Measurements from ENCODE around the gene MRPL23.

The MRPL23 gene

DNA sequence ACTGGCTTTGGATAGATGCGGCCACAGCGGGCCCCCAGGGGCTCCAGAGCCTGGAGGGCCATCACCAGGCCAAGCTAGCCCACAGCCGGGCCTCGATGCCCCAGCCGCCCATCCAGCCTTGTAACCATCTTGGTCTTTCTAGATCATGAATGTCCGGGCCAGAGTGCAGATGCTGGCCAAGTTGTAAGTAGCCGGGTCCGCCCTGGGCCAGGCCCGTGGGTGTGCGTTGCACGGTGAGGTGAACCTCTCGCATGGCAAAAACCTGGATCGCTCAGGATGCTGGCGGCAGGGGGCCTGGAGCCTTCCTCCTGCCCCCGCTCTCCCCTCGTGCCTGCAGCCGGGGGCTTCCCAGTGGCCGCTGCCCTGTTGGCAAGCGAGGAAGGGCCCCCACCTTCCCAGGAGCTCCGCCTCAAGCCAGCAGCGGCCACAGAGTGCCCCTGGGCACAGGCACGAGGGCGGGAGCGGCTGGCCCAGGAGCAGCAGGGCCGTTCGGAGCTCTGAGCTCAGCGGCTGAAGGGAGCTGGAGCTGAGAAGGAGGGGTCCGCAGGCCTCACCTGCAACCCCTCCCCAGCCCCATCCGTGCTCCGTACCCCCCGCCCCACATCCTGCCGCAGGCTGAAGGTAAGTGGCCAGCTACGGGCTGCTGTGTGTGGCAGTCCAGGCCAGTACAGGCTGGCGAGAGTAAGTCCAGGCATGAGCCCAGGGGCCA is 10.9 kb upstream of the MRPL23 start:
- H3F3A ChIP-seq (ENCODE audit: low read depth): no peaks in the 10 kb centered on the region
- no peaks in the 10 kb centered on the region for H4K20me1 ChIP-seq (ENCODE audit: insufficient read depth, low read length, poor library complexity, severe bottlenecking)
- H3K79me2 ChIP-seq (ENCODE audit: insufficient read depth, low read length): no peaks in the 10 kb centered on the region
- H3K9ac ChIP-seq (ENCODE audit: low read depth, low read length, poor library complexity, severe bottlenecking): no peak overlapping the region
- H3K4me1 ChIP-seq (ENCODE audit: insufficient read depth, low read length, poor library complexity, severe bottlenecking): no peaks in the 10 kb centered on the region
- no peaks in the 10 kb centered on the region for H3K9me3 ChIP-seq (ENCODE audit: insufficient read depth, low read depth, low read length)
- no peak overlapping the region for H3K4me3 ChIP-seq (ENCODE audit: low read length, poor library complexity, severe bottlenecking)
- no peaks in the 10 kb centered on the region for H3K27me3 ChIP-seq (ENCODE audit: insufficient read depth, low read length, poor library complexity, severe bottlenecking)
- H3K9me2 ChIP-seq (replicated peaks; ENCODE audit: low read depth, low read length): no peaks in the 10 kb centered on the region
- no peak overlapping the region for H2AFZ ChIP-seq (ENCODE audit: low read length)
- H3K4me2 ChIP-seq (ENCODE audit: low read depth, low read length, poor library complexity, severe bottlenecking): no peak overlapping the region
- TF ChIP-seq, protein P1, sequence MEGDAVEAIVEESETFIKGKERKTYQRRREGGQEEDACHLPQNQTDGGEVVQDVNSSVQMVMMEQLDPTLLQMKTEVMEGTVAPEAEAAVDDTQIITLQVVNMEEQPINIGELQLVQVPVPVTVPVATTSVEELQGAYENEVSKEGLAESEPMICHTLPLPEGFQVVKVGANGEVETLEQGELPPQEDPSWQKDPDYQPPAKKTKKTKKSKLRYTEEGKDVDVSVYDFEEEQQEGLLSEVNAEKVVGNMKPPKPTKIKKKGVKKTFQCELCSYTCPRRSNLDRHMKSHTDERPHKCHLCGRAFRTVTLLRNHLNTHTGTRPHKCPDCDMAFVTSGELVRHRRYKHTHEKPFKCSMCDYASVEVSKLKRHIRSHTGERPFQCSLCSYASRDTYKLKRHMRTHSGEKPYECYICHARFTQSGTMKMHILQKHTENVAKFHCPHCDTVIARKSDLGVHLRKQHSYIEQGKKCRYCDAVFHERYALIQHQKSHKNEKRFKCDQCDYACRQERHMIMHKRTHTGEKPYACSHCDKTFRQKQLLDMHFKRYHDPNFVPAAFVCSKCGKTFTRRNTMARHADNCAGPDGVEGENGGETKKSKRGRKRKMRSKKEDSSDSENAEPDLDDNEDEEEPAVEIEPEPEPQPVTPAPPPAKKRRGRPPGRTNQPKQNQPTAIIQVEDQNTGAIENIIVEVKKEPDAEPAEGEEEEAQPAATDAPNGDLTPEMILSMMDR (conservative IDR thresholded peaks at IDR 0.05; ENCODE audit: low read length): no peak
- no peak for TF ChIP-seq EZH2phosphoT487 (IDR thresholded peaks at IDR 0.05; ENCODE audit: borderline replicate concordance)
- H3K36me3 ChIP-seq (ENCODE audit: insufficient read depth, low read length): no peaks in the 10 kb centered on the region

DNA sequence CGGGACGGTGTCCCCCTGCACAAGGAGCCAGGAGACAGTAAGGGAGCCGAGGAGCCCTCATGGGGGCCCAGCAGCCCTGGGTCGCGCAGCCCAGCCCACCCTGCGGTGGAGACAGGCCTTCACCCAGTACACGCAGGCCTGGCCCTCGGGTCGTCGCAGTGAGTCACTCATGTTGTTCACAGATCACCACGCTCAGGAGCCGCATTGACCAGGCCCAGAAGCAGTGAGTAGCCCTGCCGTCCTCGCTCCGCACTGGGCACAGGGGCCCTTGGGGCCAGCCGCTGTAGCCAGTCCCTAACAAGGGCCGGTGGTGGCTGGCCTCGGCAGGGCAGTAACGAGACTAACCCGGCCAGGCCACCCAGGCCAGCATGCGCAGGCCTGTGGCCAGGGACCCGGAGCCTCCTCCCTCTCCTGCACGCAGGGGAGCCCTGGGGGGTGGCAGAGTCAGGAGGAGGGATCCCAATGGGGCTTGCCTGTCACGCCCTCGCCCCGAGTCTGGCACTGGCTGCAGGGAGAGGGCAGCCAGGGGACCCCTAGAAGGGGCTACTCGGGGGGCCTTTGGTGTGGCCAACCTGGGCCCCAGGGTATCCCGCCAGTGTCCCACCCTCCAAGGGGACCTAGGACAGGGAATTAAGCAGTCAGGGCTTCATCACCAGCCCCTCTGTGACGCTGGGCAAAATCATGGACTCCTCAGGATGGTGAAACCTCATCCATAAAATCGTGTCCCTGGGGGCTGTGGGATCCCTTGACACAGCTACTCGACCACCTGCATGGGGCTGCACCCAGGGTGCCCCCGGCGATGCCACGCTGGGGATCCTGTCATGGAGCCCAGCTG is 10.1 kb upstream of the MRPL23 start:
- no peaks in the 10 kb centered on the region for H3K9me2 ChIP-seq (replicated peaks; ENCODE audit: low read depth, low read length)
- TF ChIP-seq, protein P1 (conservative IDR thresholded peaks at IDR 0.05; ENCODE audit: low read length): no peak
- no peak for TF ChIP-seq EZH2phosphoT487 (IDR thresholded peaks at IDR 0.05; ENCODE audit: borderline replicate concordance)
- no peaks in the 10 kb centered on the region for H3K4me1 ChIP-seq (ENCODE audit: insufficient read depth, low read length, poor library complexity, severe bottlenecking)
- no peak overlapping the region for H3K4me3 ChIP-seq (ENCODE audit: low read length, poor library complexity, severe bottlenecking)
- no peaks in the 10 kb centered on the region for H3K79me2 ChIP-seq (ENCODE audit: insufficient read depth, low read length)
- no peaks in the 10 kb centered on the region for H3K27me3 ChIP-seq (ENCODE audit: insufficient read depth, low read length, poor library complexity, severe bottlenecking)
- no peaks in the 10 kb centered on the region for H3K9me3 ChIP-seq (ENCODE audit: insufficient read depth, low read depth, low read length)
- H2AFZ ChIP-seq (ENCODE audit: low read length): no peak overlapping the region
- no peaks in the 10 kb centered on the region for H4K20me1 ChIP-seq (ENCODE audit: insufficient read depth, low read length, poor library complexity, severe bottlenecking)
- H3F3A ChIP-seq (ENCODE audit: low read depth): no peaks in the 10 kb centered on the region
- H3K36me3 ChIP-seq (ENCODE audit: insufficient read depth, low read length): no peaks in the 10 kb centered on the region
- no peak overlapping the region for H3K4me2 ChIP-seq (ENCODE audit: low read depth, low read length, poor library complexity, severe bottlenecking)
- H3K9ac ChIP-seq (ENCODE audit: low read depth, low read length, poor library complexity, severe bottlenecking): no peak overlapping the region

DNA sequence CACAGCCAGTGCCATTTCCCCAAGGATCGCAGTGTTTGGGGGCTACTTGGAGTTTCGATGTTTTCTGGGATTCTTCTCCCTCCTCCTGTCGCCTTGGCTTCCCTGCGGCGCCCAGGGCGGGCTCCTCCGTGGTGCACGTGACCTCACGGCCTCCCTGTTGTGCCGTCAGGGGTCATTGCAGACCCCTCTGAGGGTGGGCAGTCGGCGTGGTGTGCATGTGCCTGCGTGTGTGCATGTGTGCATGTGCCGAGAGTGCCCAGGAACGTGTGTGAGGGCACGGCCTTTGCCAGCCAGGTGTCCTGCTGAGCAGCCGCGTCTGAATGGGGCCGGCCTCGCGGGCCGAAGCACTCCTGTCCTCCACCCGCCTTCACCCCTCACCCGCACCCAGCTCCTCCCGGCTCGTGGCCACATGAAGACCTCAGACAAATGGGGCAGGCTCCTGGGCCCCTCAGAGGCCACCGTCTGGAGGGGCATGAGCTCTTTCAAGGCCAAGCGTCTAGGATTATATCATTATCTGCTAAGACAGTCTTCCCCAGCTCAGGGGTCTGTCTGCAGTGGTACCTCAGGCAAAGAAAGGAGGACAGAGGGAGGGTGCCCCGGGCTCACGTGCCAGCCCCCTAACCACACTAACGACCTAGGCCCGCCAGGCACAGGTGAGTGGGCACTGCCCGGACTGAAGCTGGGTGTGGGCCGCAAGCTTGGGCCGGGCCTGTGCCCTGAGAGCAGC is 9.4 kb upstream of the MRPL23 start:
- TF ChIP-seq, protein P1 (conservative IDR thresholded peaks at IDR 0.05; ENCODE audit: low read length): no peak
- TF ChIP-seq EZH2phosphoT487 (IDR thresholded peaks at IDR 0.05; ENCODE audit: borderline replicate concordance): no peak
- no peak overlapping the region for H3K9ac ChIP-seq (ENCODE audit: low read depth, low read length, poor library complexity, severe bottlenecking)
- H3K4me2 ChIP-seq (ENCODE audit: low read depth, low read length, poor library complexity, severe bottlenecking): no peak overlapping the region
- no peak overlapping the region for H2AFZ ChIP-seq (ENCODE audit: low read length)
- no peaks in the 10 kb centered on the region for H3K9me2 ChIP-seq (replicated peaks; ENCODE audit: low read depth, low read length)
- no peaks in the 10 kb centered on the region for H3K79me2 ChIP-seq (ENCODE audit: insufficient read depth, low read length)
- no peaks in the 10 kb centered on the region for H4K20me1 ChIP-seq (ENCODE audit: insufficient read depth, low read length, poor library complexity, severe bottlenecking)
- H3K4me3 ChIP-seq (ENCODE audit: low read length, poor library complexity, severe bottlenecking): no peak overlapping the region
- no peaks in the 10 kb centered on the region for H3F3A ChIP-seq (ENCODE audit: low read depth)
- no peaks in the 10 kb centered on the region for H3K27me3 ChIP-seq (ENCODE audit: insufficient read depth, low read length, poor library complexity, severe bottlenecking)
- no peaks in the 10 kb centered on the region for H3K9me3 ChIP-seq (ENCODE audit: insufficient read depth, low read depth, low read length)
- H3K36me3 ChIP-seq (ENCODE audit: insufficient read depth, low read length): no peaks in the 10 kb centered on the region
- peaks cover 6% of the 10 kb centered on the region for H3K4me1 ChIP-seq (ENCODE audit: insufficient read depth, low read length, poor library complexity, severe bottlenecking)

Measured in Loucy (cell line).